Natural killer cell (primary cell): Measurements from ENCODE around the gene FUOM. TPM values are rescaled to one million over a fixed set of nuclear protein-coding genes. Genes with fewer than 3 reads are reported as not detected.

Source experiments
- ATAC-seq, 3 donors: fragments of 150-1000 bp in 2 of 3; fragments of 200-7000 bp in 1 of 3; cut with Tn5 transposase; 1 replicate in 1 of 3; 2 replicates in 2 of 3; pipeline ENCODE4 v1.10.0; 2021; ENCODE audit warnings: mild to moderate bottlenecking in 2 of 3, moderate library complexity in 2 of 3
- DNase-seq, 2 donors: peaks; one replicate each; pipeline versions ENCODE4 v3.0.0 to v3.0.0-alpha.2; 2013 to 2021; ENCODE audit warnings: mixed read lengths in 1 of 2
- H3K27ac ChIP-seq: one replicate; pipeline ENCODE4 v1.5.1; 2013; ENCODE audit warnings: mild to moderate bottlenecking, low read length
- H3K27me3 ChIP-seq: one replicate; pipeline ENCODE4 v1.6.1; 2013; ENCODE audit warnings: low read length; ENCODE audit not compliant: control insufficient read depth, insufficient read depth
- H3K36me3 ChIP-seq: one replicate; pipeline ENCODE4 v1.6.1; 2013; ENCODE audit warnings: low read length; ENCODE audit not compliant: control insufficient read depth, insufficient read depth
- H3K4me1 ChIP-seq: one replicate; pipeline ENCODE4 v1.6.1; 2013; ENCODE audit warnings: low read length; ENCODE audit not compliant: control insufficient read depth, insufficient read depth
- H3K4me3 ChIP-seq: one replicate; pipeline ENCODE4 v1.5.1; 2013; ENCODE audit warnings: low read length
- H3K9me3 ChIP-seq: one replicate; pipeline ENCODE4 v1.6.1; 2013; ENCODE audit warnings: low read length; ENCODE audit not compliant: control insufficient read depth, insufficient read depth
- H3K27ac Mint-ChIP-seq, 2 donors: one replicate each; pipeline ENCODE4 v1.8.0; 2022; ENCODE audit warnings: mild to moderate bottlenecking in 2 of 2, mixed read lengths in 2 of 2, moderate library complexity in 1 of 2
- H3K27me3 Mint-ChIP-seq, 2 donors: one replicate each; pipeline ENCODE4 v1.8.0; 2022; ENCODE audit warnings: low read depth in 2 of 2, mixed read lengths in 2 of 2
- H3K36me3 Mint-ChIP-seq: one replicate; pipeline ENCODE4 v1.8.0; 2022; ENCODE audit warnings: mixed read lengths
- H3K4me1 Mint-ChIP-seq, 2 donors: one replicate each; pipeline ENCODE4 v1.8.0; 2022; ENCODE audit warnings: mixed read lengths in 2 of 2
- H3K4me3 Mint-ChIP-seq: one replicate; pipeline ENCODE4 v1.8.0; 2022; ENCODE audit warnings: mild to moderate bottlenecking, moderate library complexity, mixed read lengths
- H3K9me3 Mint-ChIP-seq, 2 donors: one replicate each; pipeline ENCODE4 v1.8.0; 2022; ENCODE audit warnings: mixed read lengths in 2 of 2
- CTCF ChIP-seq: fragments of 200-600 bp; IDR thresholded peaks from one replicate; pipeline ENCODE4 v1.8.0; 2022; ENCODE audit warnings: antibody characterized with exemption
- WGBS: methylation state at CpG from one replicate; pipeline ENCODE4 v1.1.7; 2013; ENCODE audit warnings: missing lambda C conversion rate; ENCODE audit not compliant: insufficient coverage; 5-methylcytosine and 5-hydroxymethylcytosine counted together
- intact Hi-C: fragments of 100-400 bp; cut with micrococcal nuclease; formaldehyde crosslinking; loops from one replicate; pipeline ENCODE4 v1.14.2; 2022
- total RNA-seq, 4 donors: library from RNA; stranded (reverse); fragments of 120-200 nt in 1 of 4; gene quantifications; one replicate each; pipeline versions ENCODE4 v1.2.3 to v1.2.4, GENCODE V29; 2013 to 2022

The FUOM gene
- total RNA-seq, 3 donors from 2014 or later (not counting 1 experiment from before 2014, with no cell fraction given), result 7.6 to 9.5 (median 7.9) TPM

GRCh38 chr10:133373174-133374090 is 15.6 kb upstream of the FUOM start, which contains the start of gene ECHS1:
Gene ECHS1 (minus strand): TSS chr10:133373354. CDS start chr10:133373333, 21 bp downstream.
- H3K4me3 ChIP-seq, result peak within 1 kb of the TSS; percentile 61

DNA sequence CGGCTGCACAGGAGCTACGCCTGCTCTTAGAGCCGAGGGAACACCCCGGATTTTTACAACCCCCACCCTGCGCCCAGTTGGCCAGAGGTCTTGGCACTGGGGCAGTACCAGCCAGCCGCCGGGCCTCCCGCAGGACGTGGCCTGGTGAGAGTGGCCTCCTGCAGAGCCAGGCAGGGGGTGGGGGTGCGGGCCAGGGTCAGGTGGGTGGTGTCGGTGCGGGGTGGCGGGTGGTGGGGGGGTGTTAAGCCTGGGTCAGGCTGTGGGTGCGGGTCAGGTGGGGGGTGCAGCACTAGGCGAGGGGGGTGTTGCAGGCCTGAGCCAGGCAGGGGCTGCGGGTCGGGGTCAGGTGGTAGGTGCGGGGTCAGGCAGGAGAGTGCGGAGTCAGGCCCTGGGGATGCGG is 14.7 kb upstream of the FUOM start:
- H3K27ac ChIP-seq, result no peak overlapping the region
- Mint-ChIP-seq H3K27me3 (no peaks in the 10 kb centered on the region), H3K4me3 (peak overlapping the region; percentile 79), H3K27ac (no peak overlapping the region), H3K36me3 (no peaks in the 10 kb centered on the region), H3K9me3 (no peaks in the 10 kb centered on the region), H3K4me1 (peaks cover 0 to 10% of the 10 kb centered on the region in 2 donors)
- no peak for DNase-seq
- intact Hi-C loops, result loop anchor here (2.0 kb wide), 1 partner anchor 16 kb away; no protein-coding TSS in a partner anchor
- no peak for TF ChIP-seq CTCF
- no peaks in the 10 kb centered on the region for H3K27me3 ChIP-seq
- 62% methylated on average over 19 of the region's 20 CpGs for WGBS
- no peaks in the 10 kb centered on the region for H3K9me3 ChIP-seq
- no peak overlapping the region for H3K4me3 ChIP-seq
- H3K36me3 ChIP-seq, result peaks cover 22% of the 10 kb centered on the region
- no peak for ATAC-seq
- H3K4me1 ChIP-seq, result peaks cover 20% of the 10 kb centered on the region

More at GRCh38 chr10:133373174-133374090, 15.6 kb upstream of the FUOM start, which contains the start of gene ECHS1:
- Histone ChIP-seq H3K27me3 (no peaks in the 10 kb centered on the region), H3K36me3 (peaks cover 18% of the 10 kb centered on the region), H3K9me3 (no peaks in the 10 kb centered on the region), H3K27ac (peak within 1 kb of the TSS; percentile 48), H3K4me1 (peaks cover 30% of the 10 kb centered on the region)
- Mint-ChIP-seq H3K4me3 (peak within 1 kb of the TSS; percentile 88), H3K9me3 (no peaks in the 10 kb centered on the region), H3K4me1 (peaks cover 0 to 15% of the 10 kb centered on the region in 2 donors), H3K27ac (peak within 1 kb of the TSS in 1 of 2 donors; percentile 86), H3K27me3 (no peaks in the 10 kb centered on the region), H3K36me3 (no peaks in the 10 kb centered on the region)
- peak; percentile 99 for ATAC-seq
- intact Hi-C loops, result loop anchor here (2.0 kb wide), 1 partner anchor 15 kb away; no protein-coding TSS in a partner anchor
- peak; percentile 94 to 95 for DNase-seq
- WGBS, result under 1% methylated on average over 89 of the region's 89 CpGs
- TF ChIP-seq CTCF, result no peak

DNA sequence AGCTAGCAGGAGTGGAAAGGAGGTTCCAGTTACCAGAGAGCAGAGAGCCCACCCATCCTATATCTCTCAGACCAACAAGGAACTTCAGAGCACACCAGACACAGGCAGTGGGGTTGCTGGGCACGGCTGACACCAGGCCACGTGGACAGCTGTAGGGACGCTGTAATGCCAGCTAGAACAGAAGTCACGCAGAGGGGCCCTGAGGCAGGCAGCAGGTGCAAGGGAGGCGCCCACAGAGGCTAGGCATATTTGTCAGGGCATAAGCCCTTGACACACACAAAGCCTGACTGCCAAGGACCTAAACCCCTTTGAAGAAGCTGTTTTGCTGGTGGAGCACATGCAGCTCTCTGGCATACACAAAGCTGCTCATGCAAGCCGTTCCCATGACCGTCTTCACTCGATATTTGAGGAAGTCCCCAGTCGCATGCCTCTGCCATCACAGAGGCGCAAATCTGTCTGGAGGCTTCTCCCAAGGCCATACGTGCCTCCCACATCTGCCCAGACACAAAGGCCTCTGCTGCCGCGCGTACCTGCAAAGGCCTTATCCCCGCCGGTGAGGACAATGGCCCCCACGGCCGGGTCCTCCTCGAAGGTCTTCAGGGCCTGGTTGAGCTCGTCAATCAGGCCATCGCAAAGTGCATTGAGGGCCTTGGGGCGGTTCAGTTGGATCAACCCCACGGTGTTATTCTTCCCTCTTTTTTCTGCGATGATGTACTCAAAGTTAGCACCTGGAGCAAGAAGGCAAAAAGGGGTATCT is 12.4 kb upstream of the FUOM start:
- Mint-ChIP-seq H3K9me3 (no peaks in the 10 kb centered on the region), H3K27me3 (no peaks in the 10 kb centered on the region), H3K4me1 (peaks cover 0 to 10% of the 10 kb centered on the region in 2 donors), H3K36me3 (no peaks in the 10 kb centered on the region), H3K27ac (no peak overlapping the region), H3K4me3 (peak overlapping the region; percentile 9)
- no peak for TF ChIP-seq CTCF
- 94% methylated on average over 23 of the region's 24 CpGs for WGBS
- ATAC-seq, result no peak
- Histone ChIP-seq H3K4me1 (peaks cover 17% of the 10 kb centered on the region), H3K4me3 (no peak overlapping the region), H3K9me3 (no peaks in the 10 kb centered on the region), H3K36me3 (peaks cover 37% of the 10 kb centered on the region), H3K27ac (no peak overlapping the region), H3K27me3 (no peaks in the 10 kb centered on the region)
- intact Hi-C loops, result no loop called here
- DNase-seq, result no peak
